ENCODE results near the gene RPL10. TPM values are rescaled to one million over a fixed set of nuclear protein-coding genes. Genes with fewer than 3 reads are reported as not detected.
A peak's percentile ranks its signal among the peaks of the same experiment; 100 is the strongest.

RPL10 gene
- total RNA-seq, 1 donor from 2014 or later = 2,853 TPM

GRCh38 chrX:154368630-154369448 lies 29.3 kb upstream of the RPL10 start:
- peak overlapping the region; percentile 98 for H3K4me3 Mint-ChIP-seq
- peaks cover 8% of the 10 kb centered on the region for H3K27me3 Mint-ChIP-seq (ENCODE audit: low read depth)
- TF ChIP-seq CTCF (conservative IDR thresholded peaks at IDR 0.05) = no peak
- peak overlapping the region; percentile 12 for H3K27ac Mint-ChIP-seq (ENCODE audit: unreplicated experiment)
- peaks cover 4% of the 10 kb centered on the region for H3K36me3 Mint-ChIP-seq (ENCODE audit: low read depth)
- no peaks in the 10 kb centered on the region for H3K9me3 Mint-ChIP-seq
- H3K4me1 Mint-ChIP-seq = peaks cover 6% of the 10 kb centered on the region
- no peak for DNase-seq (ENCODE audit: low read depth, low spot score)

GRCh38 chrX:154369449-154370299 lies 28.5 kb upstream of the RPL10 start:
- H3K9me3 Mint-ChIP-seq = no peaks in the 10 kb centered on the region
- peak; percentile 44 for DNase-seq (ENCODE audit: low read depth, low spot score)
- H3K27ac Mint-ChIP-seq (ENCODE audit: unreplicated experiment) = peak overlapping the region; percentile 98
- no peak for TF ChIP-seq CTCF (conservative IDR thresholded peaks at IDR 0.05)
- peaks cover 4% of the 10 kb centered on the region for H3K36me3 Mint-ChIP-seq (ENCODE audit: low read depth)
- peaks cover 6% of the 10 kb centered on the region for H3K4me1 Mint-ChIP-seq
- peak overlapping the region; percentile 98 for H3K4me3 Mint-ChIP-seq
- peaks cover 8% of the 10 kb centered on the region for H3K27me3 Mint-ChIP-seq (ENCODE audit: low read depth)

GRCh38 chrX:154370300-154371016 lies 27.7 kb upstream of the RPL10 start:
- H3K27ac Mint-ChIP-seq (ENCODE audit: unreplicated experiment) = peak overlapping the region; percentile 98
- TF ChIP-seq CTCF (conservative IDR thresholded peaks at IDR 0.05) = no peak
- peak overlapping the region; percentile 98 for H3K4me3 Mint-ChIP-seq
- H3K36me3 Mint-ChIP-seq (ENCODE audit: low read depth) = peaks cover 4% of the 10 kb centered on the region
- peaks cover 8% of the 10 kb centered on the region for H3K27me3 Mint-ChIP-seq (ENCODE audit: low read depth)
- DNase-seq (ENCODE audit: low read depth, low spot score) = no peak
- H3K9me3 Mint-ChIP-seq = no peaks in the 10 kb centered on the region
- H3K4me1 Mint-ChIP-seq = peaks cover 6% of the 10 kb centered on the region

- H3K27me3 Mint-ChIP-seq (ENCODE audit: low read depth) = peaks cover 8% of the 10 kb centered on the region
- peak overlapping the region; percentile 83 for H3K27ac Mint-ChIP-seq (ENCODE audit: unreplicated experiment)
- peaks cover 4% of the 10 kb centered on the region for H3K36me3 Mint-ChIP-seq (ENCODE audit: low read depth)
- peak overlapping the region; percentile 90 for H3K4me3 Mint-ChIP-seq
- peak; percentile 74 for DNase-seq (ENCODE audit: low read depth, low spot score)
- H3K4me1 Mint-ChIP-seq = peaks cover 6% of the 10 kb centered on the region
- no peak for TF ChIP-seq CTCF (conservative IDR thresholded peaks at IDR 0.05)
- H3K9me3 Mint-ChIP-seq = no peaks in the 10 kb centered on the region
These were observed 27.0 kb upstream of the RPL10 start for GRCh38 chrX:154371017-154371788.

Measured in neural crest cell (in vitro differentiated cells).